Nephron progenitor cell (in vitro differentiated cells): ENCODE data around the gene UNC13C.

Source experiments
- DNase-seq: peaks from one replicate; pipeline ENCODE4 v3.0.0; 2021
- H3K27ac Mint-ChIP-seq: 2 replicates; pipeline ENCODE4 v1.8.0; 2021; ENCODE audit warnings: mild to moderate bottlenecking, moderate library complexity, mixed read lengths
- H3K27me3 Mint-ChIP-seq: 2 replicates; pipeline ENCODE4 v1.8.0; 2021; ENCODE audit warnings: mild to moderate bottlenecking, low read depth, mixed read lengths; ENCODE audit not compliant: poor library complexity
- H3K36me3 Mint-ChIP-seq: 2 replicates; pipeline ENCODE4 v1.8.0; 2021; ENCODE audit warnings: low read depth, mixed read lengths
- H3K4me1 Mint-ChIP-seq: 2 replicates; pipeline ENCODE4 v1.8.0; 2021; ENCODE audit warnings: mixed read lengths
- H3K4me3 Mint-ChIP-seq: 2 replicates; pipeline ENCODE4 v1.8.0; 2021; ENCODE audit warnings: mild to moderate bottlenecking, moderate library complexity, mixed read lengths
- H3K9me3 Mint-ChIP-seq: 2 replicates; pipeline ENCODE4 v1.8.0; 2021; ENCODE audit warnings: mild to moderate bottlenecking, moderate library complexity, mixed read lengths
- TF ChIP-seq, protein P1 (sequence below): fragments of 200-600 bp; sonication (generic); IDR thresholded peaks from 2 replicates; pipeline ENCODE4 v1.5.0; 2021; ENCODE audit warnings: antibody characterized with exemption

The UNC13C gene

DNA sequence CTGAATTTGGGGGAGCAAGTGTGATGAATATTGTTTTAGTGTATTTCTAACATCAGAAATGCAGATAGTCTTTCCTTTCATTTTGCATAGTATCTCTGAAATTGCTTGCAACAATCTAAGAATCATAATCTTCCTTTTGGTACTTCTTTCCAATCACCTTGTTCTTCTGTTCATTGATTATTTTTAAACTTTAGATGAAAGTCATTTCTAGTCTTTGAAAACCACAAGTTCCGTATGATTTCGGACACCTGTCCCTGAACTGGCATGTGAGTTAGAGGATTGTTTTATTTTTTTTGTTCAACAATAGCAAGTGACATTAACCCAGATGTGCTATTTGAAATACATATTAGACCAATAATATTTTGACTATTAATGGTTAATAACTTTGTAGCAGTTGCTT, 329.7 kb downstream of the UNC13C start:
- no peak overlapping the region for H3K27ac Mint-ChIP-seq
- no peaks in the 10 kb centered on the region for H3K9me3 Mint-ChIP-seq
- no peak for DNase-seq

DNA sequence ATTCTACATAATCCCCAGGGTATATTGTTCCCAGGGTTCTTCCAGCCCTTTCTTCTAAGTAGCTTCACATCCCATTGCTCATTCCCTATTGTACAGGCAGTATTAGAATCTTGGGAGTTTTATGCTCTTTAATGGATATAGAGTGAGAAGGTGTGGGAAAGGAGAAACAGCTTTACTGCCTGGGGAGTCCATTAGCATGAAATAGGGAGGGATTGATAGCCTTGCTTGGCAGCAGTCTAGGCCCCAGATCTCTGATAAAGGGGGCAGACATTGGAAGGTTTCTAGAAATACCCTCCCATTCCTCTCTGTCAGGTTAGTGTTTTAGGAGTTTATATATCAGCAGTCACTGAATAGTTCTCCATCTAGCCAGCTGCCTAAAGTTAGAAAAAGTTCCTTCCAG, 334.3 kb downstream of the UNC13C start:
- H3K27me3 Mint-ChIP-seq: no peaks in the 10 kb centered on the region
- TF ChIP-seq, protein P1, sequence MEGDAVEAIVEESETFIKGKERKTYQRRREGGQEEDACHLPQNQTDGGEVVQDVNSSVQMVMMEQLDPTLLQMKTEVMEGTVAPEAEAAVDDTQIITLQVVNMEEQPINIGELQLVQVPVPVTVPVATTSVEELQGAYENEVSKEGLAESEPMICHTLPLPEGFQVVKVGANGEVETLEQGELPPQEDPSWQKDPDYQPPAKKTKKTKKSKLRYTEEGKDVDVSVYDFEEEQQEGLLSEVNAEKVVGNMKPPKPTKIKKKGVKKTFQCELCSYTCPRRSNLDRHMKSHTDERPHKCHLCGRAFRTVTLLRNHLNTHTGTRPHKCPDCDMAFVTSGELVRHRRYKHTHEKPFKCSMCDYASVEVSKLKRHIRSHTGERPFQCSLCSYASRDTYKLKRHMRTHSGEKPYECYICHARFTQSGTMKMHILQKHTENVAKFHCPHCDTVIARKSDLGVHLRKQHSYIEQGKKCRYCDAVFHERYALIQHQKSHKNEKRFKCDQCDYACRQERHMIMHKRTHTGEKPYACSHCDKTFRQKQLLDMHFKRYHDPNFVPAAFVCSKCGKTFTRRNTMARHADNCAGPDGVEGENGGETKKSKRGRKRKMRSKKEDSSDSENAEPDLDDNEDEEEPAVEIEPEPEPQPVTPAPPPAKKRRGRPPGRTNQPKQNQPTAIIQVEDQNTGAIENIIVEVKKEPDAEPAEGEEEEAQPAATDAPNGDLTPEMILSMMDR: no peak
- no peaks in the 10 kb centered on the region for H3K4me1 Mint-ChIP-seq
- no peak for DNase-seq
- no peak overlapping the region for H3K4me3 Mint-ChIP-seq
- H3K27ac Mint-ChIP-seq: no peak overlapping the region
- no peaks in the 10 kb centered on the region for H3K9me3 Mint-ChIP-seq
- H3K36me3 Mint-ChIP-seq: no peaks in the 10 kb centered on the region

More for the DNA sequence above, 329.7 kb downstream of the UNC13C start:
- TF ChIP-seq, protein P1: no peak
- Mint-ChIP-seq H3K4me1 (no peaks in the 10 kb centered on the region), H3K4me3 (no peak overlapping the region), H3K27me3 (peaks cover 4% of the 10 kb centered on the region), H3K36me3 (no peaks in the 10 kb centered on the region)

DNA sequence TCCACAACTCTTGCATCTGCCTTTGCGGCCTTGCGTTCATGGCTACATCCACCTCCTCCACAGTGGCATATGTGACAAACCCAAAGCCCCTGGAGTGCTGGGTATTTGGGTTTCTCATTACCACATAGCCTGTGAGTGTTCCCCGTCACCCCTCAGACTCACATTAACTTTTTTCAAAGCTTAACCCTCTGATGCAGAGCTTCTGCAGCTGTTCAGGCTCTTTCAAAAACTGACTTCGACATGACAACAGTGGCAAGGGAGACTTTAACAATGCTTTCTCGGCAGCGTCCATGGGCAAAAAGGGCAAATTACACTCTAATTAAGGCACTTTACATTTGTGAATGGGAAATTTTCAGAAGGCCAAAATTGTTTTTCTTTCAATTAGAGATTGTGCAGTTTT, 343.2 kb downstream of the UNC13C start:
- Mint-ChIP-seq H3K27me3 (no peaks in the 10 kb centered on the region), H3K36me3 (no peaks in the 10 kb centered on the region), H3K27ac (no peak overlapping the region), H3K4me1 (peaks cover 4% of the 10 kb centered on the region), H3K4me3 (no peak overlapping the region), H3K9me3 (no peaks in the 10 kb centered on the region)
- TF ChIP-seq, protein P1: no peak
- DNase-seq: no peak

DNA sequence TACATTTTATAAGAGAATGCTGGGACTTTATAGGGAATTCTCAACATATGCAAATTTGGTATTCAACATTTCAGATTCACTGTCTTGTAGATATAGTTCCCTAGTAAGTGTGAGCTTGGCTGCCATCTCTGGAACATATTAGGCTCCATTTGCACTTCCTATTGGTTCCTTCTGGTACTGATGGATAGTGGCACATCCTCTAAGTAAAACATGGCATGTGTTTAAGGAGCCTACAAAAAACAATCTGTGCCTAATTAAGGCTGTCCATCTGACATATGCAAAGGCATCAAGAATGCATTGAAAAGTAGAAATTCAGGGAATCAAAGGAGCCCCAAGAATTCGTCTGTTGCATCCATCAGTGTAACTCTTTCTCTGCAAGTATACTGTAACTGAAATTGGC, 344.1 kb downstream of the UNC13C start:
- no peak for DNase-seq
- Mint-ChIP-seq H3K27me3 (no peaks in the 10 kb centered on the region), H3K27ac (no peak overlapping the region), H3K4me3 (no peak overlapping the region), H3K36me3 (no peaks in the 10 kb centered on the region), H3K4me1 (peaks cover 4% of the 10 kb centered on the region), H3K9me3 (no peaks in the 10 kb centered on the region)
- TF ChIP-seq, protein P1: no peak

DNA sequence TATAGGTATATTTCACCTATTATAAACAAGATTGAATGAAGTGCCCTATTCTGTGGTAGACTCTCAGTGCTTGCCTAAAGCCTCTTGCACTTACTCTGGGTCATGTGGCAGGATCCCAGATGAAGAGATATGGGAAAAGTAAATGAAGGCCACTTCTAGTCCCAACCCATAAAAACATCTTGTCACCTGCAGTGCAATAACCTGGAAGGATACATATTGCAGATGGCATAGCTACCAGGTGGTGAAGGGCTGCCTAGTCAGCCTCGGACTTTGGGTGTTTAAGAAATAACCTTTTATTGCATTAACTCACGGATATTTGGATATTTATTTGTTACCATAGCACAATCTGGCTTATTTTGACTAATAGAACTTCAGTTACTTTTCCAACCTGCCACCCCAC, 367.1 kb downstream of the UNC13C start:
- DNase-seq: no peak
- TF ChIP-seq, protein P1: no peak
- Mint-ChIP-seq H3K4me1 (no peaks in the 10 kb centered on the region), H3K4me3 (no peak overlapping the region), H3K36me3 (no peaks in the 10 kb centered on the region), H3K9me3 (peaks cover 5% of the 10 kb centered on the region), H3K27me3 (no peaks in the 10 kb centered on the region), H3K27ac (no peak overlapping the region)

DNA sequence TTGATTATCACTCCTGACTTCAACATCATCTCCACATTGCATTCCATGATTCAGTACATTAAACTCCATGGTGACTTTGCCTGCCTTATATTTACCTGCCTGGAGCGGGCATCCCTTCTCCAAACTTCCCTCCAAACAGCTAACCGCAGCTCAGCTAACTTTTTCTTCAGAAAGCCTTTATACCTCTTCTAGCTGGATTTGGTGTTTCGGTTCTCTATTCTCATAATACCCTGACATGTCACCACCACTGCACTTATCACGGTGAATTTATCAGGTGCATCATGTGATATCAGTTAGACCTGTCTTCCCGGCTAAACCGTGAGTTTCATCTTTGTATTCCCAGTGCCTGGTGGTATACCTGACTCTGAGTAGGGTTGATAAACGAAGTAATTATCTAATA, 367.6 kb downstream of the UNC13C start:
- DNase-seq: no peak
- Mint-ChIP-seq H3K4me3 (no peak overlapping the region), H3K27me3 (no peaks in the 10 kb centered on the region), H3K9me3 (peaks cover 5% of the 10 kb centered on the region), H3K36me3 (no peaks in the 10 kb centered on the region), H3K27ac (no peak overlapping the region), H3K4me1 (no peaks in the 10 kb centered on the region)
- TF ChIP-seq, protein P1: no peak
